Liver (tissue), 3 donors: Measurements from ENCODE around the gene LRRC38.

Source experiments
- ATF3 ChIP-seq: IDR thresholded peaks from 2 replicates; pipeline ENCODE4 v1.6.1; 2016; ENCODE audit warnings: antibody characterized with exemption
- CTCF ChIP-seq: fragments of 150-350 bp; IDR thresholded peaks from 2 replicates; pipeline ENCODE4 v1.5.1; 2017; ENCODE audit warnings: improper control_type of control experiment, low read depth, low read length; ENCODE audit not compliant: missing input control
- EGR1 ChIP-seq, 2 donors: IDR thresholded peaks; 2 replicates each; pipeline ENCODE4 v1.6.1; 2016 to 2018; ENCODE audit warnings: antibody characterized with exemption in 2 of 2, low read depth in 2 of 2
- FOXA1 ChIP-seq: IDR thresholded peaks from 2 replicates; pipeline ENCODE4 v1.6.1; 2016; ENCODE audit warnings: antibody characterized with exemption
- HNF4G ChIP-seq: IDR thresholded peaks from 2 replicates; pipeline ENCODE4 v1.6.1; 2016; ENCODE audit warnings: antibody characterized with exemption
- JUND ChIP-seq, 2 donors: IDR thresholded peaks; 2 replicates each; pipeline ENCODE4 v1.6.1; 2016; ENCODE audit warnings: antibody characterized with exemption in 2 of 2
- MAX ChIP-seq: IDR thresholded peaks from 2 replicates; pipeline ENCODE4 v1.6.1; 2016; ENCODE audit warnings: antibody characterized with exemption
- RAD21 ChIP-seq, 2 donors: IDR thresholded peaks; 2 replicates each; pipeline ENCODE4 v1.6.1; 2016; ENCODE audit warnings: antibody characterized with exemption in 2 of 2, mild to moderate bottlenecking in 2 of 2
- REST ChIP-seq: IDR thresholded peaks from 2 replicates; pipeline ENCODE4 v1.6.1; 2016; ENCODE audit warnings: antibody characterized with exemption, mild to moderate bottlenecking
- RXRA ChIP-seq, 2 donors: IDR thresholded peaks; 2 replicates each; pipeline ENCODE4 v1.6.1; 2017 to 2018; ENCODE audit warnings: antibody characterized with exemption in 2 of 2, mild to moderate bottlenecking in 1 of 2
- SP1 ChIP-seq: IDR thresholded peaks from 2 replicates; pipeline ENCODE4 v1.6.1; 2018; ENCODE audit warnings: antibody characterized with exemption, mild to moderate bottlenecking
- TAF1 ChIP-seq: conservative IDR thresholded peaks from 2 replicates; pipeline ENCODE4 v1.6.1; 2016; ENCODE audit warnings: antibody characterized with exemption, mild to moderate bottlenecking
- YY1 ChIP-seq: IDR thresholded peaks from 2 replicates; pipeline ENCODE4 v1.6.1; 2016; ENCODE audit warnings: antibody characterized with exemption, mild to moderate bottlenecking
- ZBTB33 ChIP-seq: IDR thresholded peaks from 2 replicates; pipeline ENCODE4 v1.6.1; 2016; ENCODE audit warnings: antibody characterized with exemption
- donor health status: healthy.
- donor health status: healthy.

GRCh38 chr1:13465515-13465914, 48.3 kb downstream of the LRRC38 start:
- TF ChIP-seq CTCF (no peak), SP1 (no peak), RAD21 (IDR thresholded peaks at IDR 0.05) (no peak), JUND (IDR thresholded peaks at IDR 0.05) (no peak), REST (no peak), RXRA (IDR thresholded peaks at IDR 0.05) (no peak), YY1 (no peak), HNF4G (no peak), TAF1 (no peak), MAX (no peak), ATF3 (no peak), EGR1 (IDR thresholded peaks at IDR 0.05; ENCODE audit: low read depth in 2 of 2) (no peak), ZBTB33 (no peak), FOXA1 (no peak)
